ENCODE data around the gene CHCHD10.

The CHCHD10 gene

DNA sequence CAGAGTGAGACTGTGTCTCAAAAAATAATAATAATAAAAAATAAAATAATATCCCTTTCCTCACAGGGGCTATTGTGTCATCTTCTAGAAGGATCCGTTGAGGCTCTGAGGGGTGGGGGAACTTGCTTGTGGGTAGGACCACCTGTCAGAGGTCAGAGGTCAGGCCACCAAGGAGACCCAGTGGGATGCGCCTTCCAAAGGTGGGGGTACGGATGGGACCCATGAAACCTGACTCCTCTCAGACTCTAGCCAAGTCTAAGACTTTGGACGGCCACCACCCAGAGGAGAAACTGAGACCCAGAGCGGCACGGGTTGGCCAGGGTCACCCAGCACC lies 4.5 kb upstream of the CHCHD10 start:
- DNase-seq, result no peak

DNA sequence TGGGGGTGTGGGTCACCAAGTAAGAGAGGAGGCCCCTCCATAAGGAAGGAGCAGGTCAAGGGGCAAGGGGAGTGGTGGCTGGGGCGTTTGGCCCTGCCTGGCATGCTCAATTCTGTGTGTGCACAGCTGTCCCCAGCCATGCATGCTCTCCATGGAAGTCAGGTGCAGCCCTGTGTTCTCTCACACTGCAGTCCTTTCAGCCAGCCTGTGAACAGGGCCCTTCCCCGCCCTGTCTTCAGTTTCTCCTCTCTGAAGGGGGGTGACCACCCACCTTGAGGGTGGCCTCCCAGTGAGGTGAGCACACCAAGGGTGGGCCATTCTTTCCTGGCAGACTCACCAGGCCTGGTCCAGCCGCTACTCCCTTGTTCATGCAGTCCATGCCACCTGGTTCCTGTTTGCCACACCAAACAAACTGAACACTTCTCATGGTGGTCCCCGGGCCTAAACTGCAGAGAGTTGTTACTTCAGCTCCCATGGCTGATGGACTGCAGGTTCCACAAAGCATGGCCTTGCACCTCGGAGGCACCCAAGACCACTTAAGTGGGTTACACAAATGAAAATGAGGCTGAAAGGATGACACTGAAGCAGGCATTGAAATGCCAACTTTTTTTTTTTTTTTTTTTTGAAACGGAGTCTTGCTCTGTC lies 1.7 kb upstream of the CHCHD10 start:
- DNase-seq, result no peak

DNA sequence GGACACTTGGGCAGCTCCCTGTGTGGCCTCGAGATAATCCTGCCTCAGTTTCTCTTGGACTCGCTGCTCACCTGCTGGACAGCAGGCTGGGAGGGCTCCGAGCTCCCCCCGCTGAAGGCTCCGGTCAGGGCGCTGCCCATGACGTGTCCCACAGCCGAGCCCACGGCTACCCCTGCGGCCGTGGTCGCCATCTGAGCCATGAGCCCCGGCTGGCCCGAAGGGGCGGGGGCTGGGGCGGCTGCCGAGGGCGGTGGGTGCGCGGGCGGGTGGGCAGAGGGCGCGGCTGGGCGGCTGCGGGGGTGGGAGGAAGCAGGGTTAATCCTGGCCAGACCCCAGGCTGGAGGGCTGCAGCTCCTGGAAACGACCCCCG lies 484 bp downstream of the CHCHD10 start:
- no peak for DNase-seq

DNA sequence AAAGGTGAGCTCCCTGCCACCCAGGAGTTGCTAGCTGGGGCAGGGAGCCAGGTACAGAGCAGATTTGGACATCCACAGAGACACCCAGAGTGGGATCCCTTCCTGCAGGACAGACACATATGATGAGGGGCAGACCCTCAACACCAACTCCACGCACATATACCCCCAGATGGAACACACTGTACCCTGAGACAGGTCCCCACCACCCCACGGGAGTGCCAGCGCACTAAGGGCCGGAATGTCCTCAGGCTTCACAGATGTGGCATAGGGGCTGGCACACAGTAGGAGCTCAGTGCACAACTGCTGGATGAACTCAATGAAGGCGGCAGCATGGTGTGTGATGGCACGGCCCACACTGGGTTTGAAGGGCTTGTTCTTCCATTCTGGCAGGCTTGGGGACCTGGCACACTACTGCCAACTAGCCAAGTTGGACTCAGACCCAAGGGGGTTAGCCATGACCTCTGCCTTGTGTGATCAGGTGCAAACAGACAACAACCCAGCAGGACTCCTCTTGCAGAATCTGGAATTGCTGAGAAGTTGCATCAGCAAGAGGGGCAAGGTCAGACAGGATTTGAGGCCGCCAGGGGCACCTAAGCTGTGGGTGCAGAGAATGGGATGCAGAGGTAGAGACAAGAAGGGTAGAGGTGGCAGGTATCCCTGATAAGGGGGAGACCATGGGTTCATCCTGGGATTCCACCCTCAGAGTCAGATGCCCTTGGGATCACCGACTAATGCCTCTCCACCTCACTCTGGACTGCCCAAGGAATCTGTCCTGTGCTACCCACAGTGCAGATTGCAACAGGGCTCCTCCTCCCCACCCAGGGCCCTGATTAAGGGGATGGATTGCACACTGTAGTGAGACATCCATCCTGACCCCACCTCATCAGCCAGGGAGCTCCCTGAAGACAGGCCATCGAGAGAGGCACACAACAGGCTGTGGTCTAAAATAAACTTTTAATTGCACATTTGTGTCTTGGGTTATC lies 2.6 kb downstream of the CHCHD10 start:
- DNase-seq, result no peak

DNA sequence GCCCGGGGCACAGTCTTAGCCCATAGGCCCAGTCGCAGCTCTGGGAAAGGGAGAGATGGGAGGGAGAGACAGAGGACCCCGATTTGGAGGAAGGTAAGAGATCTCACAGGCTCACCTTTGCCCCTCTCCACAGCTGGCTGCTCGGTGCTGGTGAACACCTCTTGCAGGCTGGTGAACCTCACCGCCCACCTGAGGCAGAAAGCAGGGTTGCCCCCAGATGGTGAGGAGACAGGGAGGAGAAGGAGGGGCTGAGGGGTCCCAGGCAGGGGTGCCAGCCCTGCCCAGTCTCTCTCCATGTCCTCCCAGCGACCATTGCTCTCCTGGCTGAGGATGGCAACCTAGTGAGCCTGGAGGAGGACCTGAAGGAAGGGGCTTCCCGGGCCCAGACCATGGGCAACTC lies 3.8 kb downstream of the CHCHD10 start:
- no peak for DNase-seq

DNA sequence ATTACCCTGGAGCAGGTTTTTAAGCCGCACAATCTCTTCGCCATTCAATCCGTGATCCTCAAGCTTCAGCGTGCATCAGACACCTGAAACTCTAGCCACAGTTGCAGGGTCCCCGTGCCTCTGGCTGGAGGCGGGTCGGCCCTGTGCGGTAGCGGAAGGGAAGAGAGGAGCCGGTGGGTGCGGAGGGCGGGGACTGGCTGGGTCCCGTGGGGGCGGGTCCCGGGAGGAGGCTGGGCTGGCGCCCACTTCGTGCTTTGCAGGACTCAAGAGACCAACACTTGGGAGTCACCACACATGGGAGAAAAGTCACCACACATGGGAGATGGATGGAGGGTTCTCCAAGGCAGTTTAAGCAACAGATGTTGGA lies 4.2 kb downstream of the CHCHD10 start:
- peak; percentile 16 for DNase-seq

DNA sequence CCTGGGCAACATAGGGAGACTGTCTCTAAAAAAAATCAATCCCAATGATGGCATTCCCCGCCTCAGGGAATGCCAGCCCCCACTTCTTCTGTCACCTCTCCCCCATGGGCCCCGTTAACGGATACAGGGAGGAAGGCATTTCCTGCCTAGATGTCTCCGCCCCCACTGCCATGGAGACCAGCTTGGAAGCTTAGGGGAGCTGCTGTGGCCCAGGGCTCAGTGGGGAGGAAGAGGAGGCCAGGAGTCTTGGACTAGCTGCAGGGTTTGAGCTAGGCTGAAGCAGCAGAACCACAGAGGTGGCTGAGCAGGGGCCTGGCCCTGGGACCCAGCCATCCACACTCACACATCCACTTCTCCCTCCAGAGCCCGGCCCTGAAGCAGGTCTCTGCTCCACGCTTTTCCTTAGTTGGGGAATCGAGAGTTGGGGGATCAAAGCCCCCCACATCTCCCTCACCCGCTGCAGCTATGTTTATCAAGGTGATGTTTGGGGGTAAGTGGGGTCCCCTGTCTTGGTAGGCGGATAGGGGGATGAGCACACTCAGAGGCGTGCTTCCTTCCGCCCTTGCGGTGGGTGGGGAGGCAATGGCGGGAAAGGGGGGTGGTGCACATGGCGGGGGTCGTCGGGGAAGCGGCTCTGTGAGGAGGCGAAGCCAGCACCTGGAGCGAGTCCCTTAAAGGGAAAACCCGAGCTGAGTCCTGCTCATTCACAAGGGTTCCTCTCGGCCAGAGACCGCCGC lies 4.8 kb downstream of the CHCHD10 start, which contains the start of gene C22orf15:
TSS of gene C22orf15 (plus strand) at position 149 of the 737 bp plus-strand sequence. CDS start at position 466, 317 bp downstream.
- DNase-seq, result no peak

DNA sequence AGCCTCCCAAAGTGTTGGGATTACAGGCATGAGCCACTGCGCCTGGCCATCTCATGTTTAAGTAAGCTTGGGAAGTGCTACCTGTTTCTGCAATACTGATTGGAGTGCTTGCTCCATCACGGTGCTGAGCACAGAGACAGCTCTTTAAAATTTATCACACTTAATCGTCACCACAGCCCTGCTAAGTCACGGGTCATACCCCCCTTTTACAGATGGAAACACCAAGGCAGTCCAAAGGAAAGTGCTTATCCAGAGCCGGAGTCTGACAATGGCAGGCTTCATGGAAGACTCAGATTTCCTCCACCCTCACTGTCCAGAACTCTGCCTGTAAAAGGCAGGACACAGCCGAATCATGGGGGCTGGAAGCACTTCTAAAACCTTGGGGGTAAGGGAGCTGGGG lies 7.7 kb downstream of the CHCHD10 start:
- no peak for DNase-seq

DNA sequence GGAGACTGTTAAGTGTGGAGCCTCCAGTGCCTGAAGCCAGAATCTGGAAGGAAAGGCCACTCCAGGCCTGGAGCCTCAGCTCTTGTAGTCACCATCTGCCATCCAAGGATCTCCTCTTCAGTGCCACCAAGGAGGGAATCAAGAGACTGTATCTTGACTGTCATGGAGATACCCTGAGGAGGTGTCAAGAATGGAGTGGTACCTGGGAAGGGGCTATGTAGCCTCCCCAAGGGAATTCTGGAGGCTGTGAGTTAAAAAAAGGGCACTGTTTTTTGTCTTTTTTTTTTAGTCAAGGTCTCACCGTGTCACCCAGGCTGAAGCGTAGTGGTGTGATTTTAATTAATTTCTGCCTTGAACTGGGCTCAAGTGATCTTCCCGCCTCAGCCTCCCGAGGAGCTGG lies 8.2 kb downstream of the CHCHD10 start:
- no peak for DNase-seq

DNA sequence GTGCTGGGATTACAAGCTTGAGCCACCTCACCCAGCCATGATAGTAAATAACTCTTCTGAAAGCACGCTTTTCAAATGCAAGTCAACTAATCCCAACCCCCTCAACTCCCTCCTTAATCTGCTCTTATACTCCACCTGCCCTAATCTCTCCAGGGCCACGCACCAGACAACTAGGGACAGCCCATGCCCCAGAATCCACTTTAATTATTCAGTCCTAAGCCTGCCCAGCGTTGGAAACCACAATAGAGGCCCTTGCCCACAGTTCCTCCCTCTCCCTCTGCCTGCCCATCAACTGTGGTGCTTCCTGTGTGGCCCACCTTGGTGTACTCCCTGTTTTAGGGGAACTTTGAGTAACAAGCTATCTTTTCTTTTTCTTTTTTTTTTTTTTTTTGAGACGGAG lies 10.9 kb downstream of the CHCHD10 start:
- DNase-seq, result no peak

DNA sequence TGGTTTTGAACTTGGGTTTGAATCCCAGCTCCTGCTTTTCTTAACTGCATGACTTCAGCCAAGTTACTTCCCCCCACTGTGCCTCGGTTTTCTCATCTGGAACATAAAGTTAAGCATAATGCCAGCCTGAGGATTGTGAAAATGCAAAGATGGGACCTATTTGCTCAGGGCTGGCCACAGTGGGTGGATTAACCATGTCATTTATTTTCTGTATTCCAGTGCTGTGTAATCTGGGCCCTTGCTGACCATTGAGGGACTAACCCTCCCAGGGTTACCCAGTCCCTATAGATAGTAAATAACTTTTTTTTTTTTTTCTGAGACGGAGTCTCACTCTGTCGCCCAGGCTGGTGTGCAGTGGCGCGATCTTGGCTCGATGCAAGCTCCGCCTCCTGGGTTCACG lies 12.1 kb downstream of the CHCHD10 start:
- no peak for DNase-seq

DNA sequence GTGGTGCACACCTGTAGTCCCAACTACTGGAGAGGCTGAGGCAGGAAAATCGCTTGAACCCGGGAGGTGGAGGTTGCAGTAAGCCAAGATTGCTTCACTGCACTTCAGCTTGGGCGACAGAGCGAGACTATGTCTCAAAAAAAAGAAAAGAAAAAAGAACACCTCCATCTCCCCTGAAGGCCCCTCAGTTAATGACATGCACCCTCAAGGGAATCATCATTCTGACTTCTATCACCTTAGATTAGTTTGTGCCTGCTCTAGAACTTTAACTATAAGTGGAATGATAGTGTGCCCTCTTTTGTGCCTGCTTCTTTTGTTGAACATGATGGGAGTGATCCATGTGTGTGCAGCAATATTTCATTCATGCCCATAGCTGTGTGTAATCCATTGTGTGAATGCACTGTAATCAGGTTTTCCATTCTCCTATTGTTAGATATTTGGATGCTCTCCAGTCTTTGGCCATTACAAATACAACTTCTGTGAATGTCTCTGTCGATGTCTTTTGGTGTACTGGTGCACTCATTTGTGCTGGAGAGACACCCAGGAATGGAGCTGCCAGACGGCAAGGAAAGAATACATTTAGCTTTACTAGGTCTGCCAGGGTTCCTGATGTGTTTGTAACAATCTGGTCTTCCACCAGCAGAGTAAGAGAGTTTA lies 12.7 kb downstream of the CHCHD10 start:
- DNase-seq, result no peak

DNA sequence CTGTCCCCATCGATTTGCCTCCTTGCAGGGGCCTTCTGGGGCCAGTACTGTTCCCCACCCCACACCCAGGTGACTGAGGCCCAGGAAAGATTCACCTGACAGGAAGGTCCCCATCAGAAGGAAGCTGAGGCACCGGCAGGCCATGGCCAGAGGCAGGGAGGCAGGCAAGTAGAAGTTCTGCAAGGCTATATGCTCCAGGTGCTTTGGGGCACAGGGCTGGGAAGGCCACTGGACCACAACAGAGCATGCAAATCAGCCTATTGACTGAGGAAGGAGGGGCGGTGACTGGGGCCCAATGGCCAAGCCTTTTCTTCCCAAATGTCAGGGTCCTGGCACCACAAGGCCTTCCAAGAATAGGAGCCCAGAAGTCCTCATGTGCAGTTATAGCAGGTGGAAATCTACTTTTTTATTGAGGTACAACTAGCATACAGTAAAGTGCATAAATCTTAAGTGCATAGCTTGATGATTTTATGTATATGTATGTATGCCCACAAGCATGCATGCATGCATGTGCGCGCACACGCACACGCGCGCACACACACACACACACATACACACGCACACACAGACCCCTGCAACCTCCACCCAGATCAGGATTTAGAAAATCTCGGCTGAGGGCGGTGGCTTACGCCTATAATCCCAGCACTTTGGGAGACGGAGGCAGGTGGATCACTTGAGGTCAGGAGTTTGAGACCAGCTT lies 13.4 kb downstream of the CHCHD10 start, which contains the start of gene VPREB3:
TSS of gene VPREB3 (minus strand) at position 206 of the 700 bp plus-strand sequence. CDS start at position 144, 62 bp downstream.
- DNase-seq, result no peak

DNA sequence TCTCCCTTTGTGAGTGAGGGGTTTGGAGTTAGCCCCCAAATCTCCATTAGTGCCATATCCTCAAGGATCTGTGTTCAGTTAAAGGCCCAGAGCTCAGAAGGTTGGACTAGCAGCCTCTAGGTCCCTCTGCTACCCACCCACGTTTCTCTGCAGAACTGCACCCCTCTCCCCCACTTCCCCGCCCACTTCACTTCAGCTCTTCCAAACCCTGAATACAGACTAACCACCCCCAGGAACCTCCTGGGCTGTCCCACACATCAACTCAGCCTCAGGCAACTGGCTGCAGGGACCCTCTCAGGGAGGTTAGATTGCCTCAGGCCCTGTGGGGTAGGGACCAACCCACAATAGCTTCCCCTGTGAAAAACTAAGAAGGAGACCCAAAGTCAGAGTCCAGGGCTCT lies 14.4 kb downstream of the CHCHD10 start:
- DNase-seq, result no peak

DNA sequence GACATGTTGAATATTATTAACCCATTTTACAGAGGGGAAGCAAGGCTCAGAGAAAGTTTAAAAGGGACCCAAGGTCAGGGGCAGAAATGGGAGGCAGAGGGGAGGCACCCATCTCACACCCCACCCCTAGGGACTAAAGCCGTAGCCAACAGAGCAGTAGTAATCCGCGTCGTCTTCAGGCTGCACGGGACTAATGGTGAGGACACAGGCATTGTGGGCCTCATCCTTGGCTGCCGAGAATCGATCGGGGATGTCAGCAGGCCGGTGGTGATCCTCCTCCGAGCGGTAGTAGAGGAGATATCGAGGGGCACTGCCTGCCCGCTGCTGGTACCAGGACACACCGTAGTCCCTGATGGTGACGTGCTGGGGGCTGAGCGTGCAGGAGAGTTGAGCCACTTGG lies 15.0 kb downstream of the CHCHD10 start:
- no peak for DNase-seq

DNA sequence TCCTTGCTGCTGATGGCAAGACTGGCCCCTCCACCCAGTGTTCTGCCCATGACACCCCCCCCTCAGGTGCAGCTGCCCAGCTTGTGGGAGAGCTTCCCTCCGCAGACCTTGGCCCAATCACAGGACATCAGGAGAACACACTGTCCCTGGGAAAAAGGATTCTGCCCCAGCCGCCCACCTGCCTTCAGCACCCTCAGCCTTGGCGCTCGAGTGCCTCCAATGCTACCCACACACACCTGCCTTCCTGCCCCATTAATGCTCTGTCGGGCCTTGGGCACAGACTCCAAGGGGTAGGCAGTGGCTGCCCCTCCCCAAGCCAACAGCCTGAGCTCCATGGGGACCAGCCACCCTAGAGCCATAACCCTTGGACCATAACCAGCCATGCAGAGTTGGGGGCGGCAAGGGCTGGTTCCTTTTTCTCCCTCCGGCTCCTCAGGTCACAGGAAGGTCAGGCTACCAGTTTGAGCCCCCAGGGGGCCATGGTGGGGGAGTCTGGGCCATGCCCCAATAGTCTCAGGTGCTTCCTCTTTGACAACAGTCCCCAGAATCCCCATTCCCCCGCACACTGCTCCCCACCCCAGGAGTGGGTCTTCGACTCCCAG lies 15.6 kb downstream of the CHCHD10 start:
- no peak for DNase-seq

DNA sequence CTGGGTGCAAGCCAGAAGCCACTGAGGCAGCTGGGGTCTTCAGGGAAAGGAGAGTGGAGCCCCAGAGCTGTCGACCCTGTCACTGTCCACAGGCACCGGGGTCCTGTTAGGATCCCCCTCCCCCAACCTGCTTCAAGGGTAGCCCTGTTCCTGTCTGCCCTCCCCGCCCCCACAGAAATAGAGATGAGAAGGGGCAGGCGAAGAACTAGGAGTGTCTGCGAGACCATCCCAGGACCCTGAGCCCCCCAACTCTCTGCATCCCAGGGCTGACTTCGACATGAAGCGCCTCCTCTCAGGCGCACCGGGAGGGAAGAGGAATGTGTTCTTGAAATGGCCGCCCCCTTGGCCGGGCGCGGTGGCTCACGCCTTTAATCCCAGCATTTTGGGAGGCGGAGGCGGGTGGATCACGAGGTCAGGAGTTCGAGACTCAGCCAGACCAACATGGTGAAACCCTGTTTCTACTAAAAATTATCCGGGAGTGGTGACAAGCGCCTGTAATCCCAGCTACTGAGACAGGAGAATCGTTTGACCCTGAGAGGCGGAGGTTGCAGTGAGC lies 16.3 kb downstream of the CHCHD10 start:
- DNase-seq, result no peak

DNA sequence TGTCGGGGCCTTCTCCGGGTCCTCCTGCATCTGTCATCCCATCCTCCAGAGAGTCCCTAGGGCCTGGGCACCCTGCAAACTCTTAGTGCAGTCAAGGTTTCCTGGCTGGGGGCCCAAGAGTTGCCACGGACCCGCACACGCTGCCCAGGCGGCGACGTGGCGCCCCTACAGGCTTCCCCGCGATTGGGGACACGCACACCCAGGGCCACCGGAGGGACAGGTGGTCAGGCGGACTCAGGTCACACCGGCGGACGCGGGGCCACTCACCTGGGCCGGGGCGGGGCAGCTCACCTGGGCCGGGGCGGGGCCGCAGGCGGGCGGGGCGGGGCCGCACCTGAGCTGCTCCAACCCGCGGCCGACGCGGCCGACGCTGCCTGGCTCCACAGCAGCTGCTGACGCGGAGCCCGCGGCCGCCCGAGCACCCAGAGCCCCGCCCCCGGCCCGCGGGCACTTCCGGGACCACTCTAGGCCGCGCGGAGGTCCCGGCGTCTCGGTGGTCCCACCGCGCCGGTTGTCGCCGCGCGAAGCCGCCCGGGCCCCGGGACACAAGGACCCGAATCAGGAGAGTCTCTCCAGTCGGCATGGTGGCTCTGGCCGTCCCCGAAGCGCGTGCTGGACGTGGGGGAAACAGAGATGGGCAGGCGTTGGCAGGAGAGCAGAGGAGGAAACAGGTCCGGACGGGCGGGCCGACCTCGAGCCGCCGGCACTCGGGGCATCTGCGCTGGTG lies 16.9 kb downstream of the CHCHD10 start, which contains the start of gene ZNF70:
TSS of gene ZNF70 (minus strand) at position 399 of the 727 bp plus-strand sequence. CDS start 5,972 bp downstream, outside the sequence.
- DNase-seq, result peak; percentile 88

DNA sequence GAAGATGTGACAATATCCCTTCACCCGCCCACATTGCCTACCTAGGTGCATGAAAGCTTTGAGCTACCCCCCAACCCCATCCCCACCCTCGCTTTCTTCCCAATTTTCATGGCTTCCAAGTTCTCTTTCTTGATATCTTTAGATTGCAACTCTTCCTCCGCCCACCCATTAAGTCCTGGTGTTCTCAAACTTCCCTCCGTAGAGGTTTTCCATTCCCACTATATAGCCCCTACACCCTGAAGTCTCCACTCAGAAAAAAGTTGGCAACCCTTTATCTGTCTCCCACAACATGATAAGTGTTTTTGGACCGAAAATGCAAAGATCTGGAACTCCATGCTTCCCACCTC lies 17.4 kb downstream of the CHCHD10 start:
- no peak for DNase-seq

DNA sequence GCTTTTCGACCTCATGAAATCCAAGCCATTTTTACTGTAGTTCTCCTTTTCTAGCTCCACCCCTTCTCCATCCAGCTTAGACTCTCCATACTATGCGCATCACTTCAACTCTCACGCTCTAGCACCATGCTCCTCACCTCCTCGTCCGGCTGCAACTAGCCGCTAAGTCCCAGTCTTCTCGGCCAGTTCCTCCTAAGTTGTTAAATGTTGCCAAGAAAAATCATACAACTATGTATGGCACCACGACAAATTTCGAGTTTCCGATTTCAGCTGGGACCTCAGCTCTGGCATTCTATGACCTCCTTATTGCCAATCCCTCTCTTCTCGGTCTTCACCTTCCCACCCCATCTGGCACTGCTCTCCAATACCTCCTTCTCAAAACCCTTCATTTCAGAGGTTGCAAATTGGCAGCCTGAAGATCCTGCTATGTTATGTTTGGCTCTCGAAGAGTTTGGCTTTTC lies 17.9 kb downstream of the CHCHD10 start:
- DNase-seq, result no peak

DNA sequence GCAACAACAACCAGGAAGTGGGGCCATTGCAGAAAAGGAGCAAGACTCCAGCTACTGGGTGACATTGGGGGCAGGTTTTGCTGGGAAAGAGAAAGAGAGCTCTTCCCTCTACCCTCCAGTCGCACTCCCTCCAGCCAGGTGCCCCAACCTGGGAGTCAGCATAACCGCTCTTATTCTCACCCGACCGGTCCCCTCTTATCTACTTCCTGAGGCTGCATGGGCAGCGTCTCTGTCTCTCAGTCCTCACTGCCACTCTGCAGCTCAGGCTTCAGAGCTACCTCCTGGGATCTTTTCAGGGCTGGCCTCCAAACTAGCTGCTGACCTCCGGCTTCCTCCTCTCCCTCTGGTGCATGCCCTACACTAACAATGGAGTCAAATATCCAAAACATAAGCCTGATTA lies 22.0 kb downstream of the CHCHD10 start:
- DNase-seq, result no peak
